GM12801 (cell line): ENCODE data around the gene ZBTB40.

Experiments
- CTCF ChIP-seq: IDR thresholded peaks from one replicate; pipeline ENCODE4 v1.5.1; 2011; ENCODE audit warnings: control low read depth; ENCODE audit not compliant: insufficient read length; ENCODE audit errors: extremely low read depth

Gene ZBTB40

GRCh38 chr1:22461678-22462527, 10.3 kb downstream of the ZBTB40 start:
- no peak for TF ChIP-seq CTCF

- no peak for TF ChIP-seq CTCF
Measured at GRCh38 chr1:22462928-22463327, 11.3 kb downstream of the ZBTB40 start.

GRCh38 chr1:22465015-22465565, 13.4 kb downstream of the ZBTB40 start:
- TF ChIP-seq CTCF, result no peak

GRCh38 chr1:22465671-22466070, 14.0 kb downstream of the ZBTB40 start:
- TF ChIP-seq CTCF, result no peak

GRCh38 chr1:22470227-22470626, 18.6 kb downstream of the ZBTB40 start:
- TF ChIP-seq CTCF, result no peak

- TF ChIP-seq CTCF, result no peak
Measured at GRCh38 chr1:22471078-22471477, 19.4 kb downstream of the ZBTB40 start.

- TF ChIP-seq CTCF, result no peak
Measured at GRCh38 chr1:22471610-22472009, 20.0 kb downstream of the ZBTB40 start.
